WTC11 (cell line): Measurements from ENCODE around the gene EXD3. TPM values are rescaled to one million over a fixed set of nuclear protein-coding genes. Genes with fewer than 3 reads are reported as not detected.

Experiments
- ATAC-seq: fragments of 200-7000 bp; cut with Tn5 transposase; 2 replicates; pipeline ENCODE4 v1.10.0; 2021; ENCODE audit warnings: mild to moderate bottlenecking, moderate library complexity
- CTCF ChIA-PET: fragments of 300-600 bp; sonication (Branson Sonifier 250); formaldehyde crosslinking; loops from one replicate; lab custom pipeline; 2021; ENCODE audit warnings: antibody characterized with exemption; lab: Charles Lee
- POLR2A ChIA-PET: fragments of 350-600 bp; sonication (Branson Sonifier 250); formaldehyde crosslinking; loops from one replicate; lab custom pipeline; 2021; ENCODE audit warnings: antibody characterized with exemption; lab: Charles Lee
- DNase-seq: peaks from one replicate; pipeline ENCODE4 v3.0.0; 2021; ENCODE audit warnings: low spot score
- H3K27ac Mint-ChIP-seq: 2 replicates; pipeline ENCODE4 v1.8.0; 2021; ENCODE audit warnings: mixed read lengths
- H3K27me3 Mint-ChIP-seq: 2 replicates; pipeline ENCODE4 v1.8.0; 2021; ENCODE audit warnings: low read depth, mild to moderate bottlenecking, moderate library complexity, mixed read lengths
- H3K36me3 Mint-ChIP-seq: 2 replicates; pipeline ENCODE4 v1.8.0; 2021; ENCODE audit warnings: mixed read lengths
- H3K4me1 Mint-ChIP-seq: 2 replicates; pipeline ENCODE4 v1.8.0; 2022; ENCODE audit warnings: mixed read lengths
- H3K4me3 Mint-ChIP-seq: 2 replicates; pipeline ENCODE4 v1.8.0; 2021; ENCODE audit warnings: mild to moderate bottlenecking, moderate library complexity, mixed read lengths
- H3K9me3 Mint-ChIP-seq: 2 replicates; pipeline ENCODE4 v1.8.0; 2021; ENCODE audit warnings: mixed read lengths
- AR ChIP-seq: fragments of 250-450 bp; sonication (Bioruptor Pico); IDR thresholded peaks from 2 replicates; pipeline ENCODE4 v1.9.0; 2021; ENCODE audit warnings: mild to moderate bottlenecking
- CBFB ChIP-seq: sonication (generic); formaldehyde crosslinking; IDR thresholded peaks from 2 replicates; pipeline ENCODE4 v1.8.1; 2022; ENCODE audit warnings: mild to moderate bottlenecking, low read depth, missing genetic modification reagents
- CDX4 ChIP-seq: fragments of 250-450 bp; sonication (Bioruptor Pico); IDR thresholded peaks from 2 replicates; pipeline ENCODE4 v1.9.0; 2021; ENCODE audit warnings: moderate library complexity, mild to moderate bottlenecking, inconsistent platforms, borderline replicate concordance
- CREM ChIP-seq: sonication (generic); formaldehyde crosslinking; IDR thresholded peaks from 2 replicates; pipeline ENCODE4 v1.8.1; 2022; ENCODE audit warnings: mild to moderate bottlenecking, missing genetic modification reagents, moderate library complexity
- E2F5 ChIP-seq: sonication (generic); formaldehyde crosslinking; IDR thresholded peaks from 2 replicates; pipeline ENCODE4 v1.8.1; 2022; ENCODE audit warnings: mild to moderate bottlenecking, moderate library complexity, missing genetic modification reagents
- EMX1 ChIP-seq: fragments of 250-450 bp; sonication (Bioruptor Pico); IDR thresholded peaks from 2 replicates; pipeline ENCODE4 v1.8.0; 2021; ENCODE audit warnings: mild to moderate bottlenecking
- ESRRA ChIP-seq: sonication (generic); formaldehyde crosslinking; IDR thresholded peaks from 2 replicates; pipeline ENCODE4 v1.8.1; 2022; ENCODE audit warnings: mild to moderate bottlenecking, missing genetic modification reagents, borderline replicate concordance
- HMGXB4 ChIP-seq: sonication (generic); formaldehyde crosslinking; IDR thresholded peaks from 2 replicates; pipeline ENCODE4 v1.8.1; 2023; ENCODE audit warnings: mild to moderate bottlenecking, moderate library complexity, missing genetic modification reagents
- KAT7 ChIP-seq: sonication (generic); formaldehyde crosslinking; IDR thresholded peaks from 2 replicates; pipeline ENCODE4 v1.8.1; 2023; ENCODE audit warnings: missing genetic modification reagents, mild to moderate bottlenecking, borderline replicate concordance
- MXD4 ChIP-seq: fragments of 250-450 bp; sonication (Bioruptor Pico); IDR thresholded peaks from 2 replicates; pipeline ENCODE4 v1.8.0; 2021; ENCODE audit warnings: mild to moderate bottlenecking, moderate library complexity, borderline replicate concordance
- NFE2L1 ChIP-seq: sonication (generic); formaldehyde crosslinking; IDR thresholded peaks from 2 replicates; pipeline ENCODE4 v1.8.1; 2023; ENCODE audit warnings: missing genetic modification reagents
- NR1H2 ChIP-seq: sonication (generic); formaldehyde crosslinking; IDR thresholded peaks from 2 replicates; pipeline ENCODE4 v1.9.0; 2021; ENCODE audit warnings: mild to moderate bottlenecking, moderate library complexity, missing genetic modification reagents
- NR2C2 ChIP-seq: sonication (generic); formaldehyde crosslinking; IDR thresholded peaks from 2 replicates; pipeline ENCODE4 v1.8.0; 2022; ENCODE audit warnings: mild to moderate bottlenecking, missing genetic modification reagents
- OVOL2 ChIP-seq: fragments of 250-450 bp; sonication (Bioruptor Pico); IDR thresholded peaks from 2 replicates; pipeline ENCODE4 v1.9.0; 2021; ENCODE audit warnings: mild to moderate bottlenecking, borderline replicate concordance
- TEAD1 ChIP-seq: sonication (generic); formaldehyde crosslinking; IDR thresholded peaks from 2 replicates; pipeline ENCODE4 v1.8.0; 2022; ENCODE audit warnings: mild to moderate bottlenecking, missing genetic modification reagents
- ZMAT4 ChIP-seq: fragments of 250-450 bp; sonication (Bioruptor Pico); IDR thresholded peaks from 2 replicates; pipeline ENCODE4 v1.9.0; 2021; ENCODE audit warnings: mild to moderate bottlenecking
- ZNF138 ChIP-seq: sonication (generic); formaldehyde crosslinking; conservative IDR thresholded peaks from 2 replicates; pipeline ENCODE4 v1.8.1; 2022; ENCODE audit warnings: mild to moderate bottlenecking, moderate library complexity, missing genetic modification reagents
- ZNF317 ChIP-seq: sonication (generic); formaldehyde crosslinking; IDR thresholded peaks from 2 replicates; pipeline ENCODE4 v1.8.1; 2023; ENCODE audit warnings: low read depth, mild to moderate bottlenecking, moderate library complexity, missing genetic modification reagents, borderline replicate concordance
- ZNF512 ChIP-seq: sonication (generic); formaldehyde crosslinking; IDR thresholded peaks from 2 replicates; pipeline ENCODE4 v1.8.1; 2022; ENCODE audit warnings: missing genetic modification reagents, borderline replicate concordance
- ZNF532 ChIP-seq: fragments of 250-450 bp; sonication (Bioruptor Pico); IDR thresholded peaks from 2 replicates; pipeline ENCODE4 v1.9.0; 2021; ENCODE audit warnings: mild to moderate bottlenecking, borderline replicate concordance
- total RNA-seq: library from RNA; stranded (reverse); gene quantifications from 3 replicates; pipeline ENCODE4 v1.2.3, GENCODE V29; 2021

The EXD3 gene
- total RNA-seq, 1 experiment from 2014 or later, result 21.2 TPM

GRCh38 chr9:137325799-137326198, 97.2 kb downstream of the EXD3 start (continued):
- TF ChIP-seq ZNF138 (no peak), MXD4 (CRISPR knock-in tag) (no peak), NR1H2 (CRISPR knock-in tag) (no peak), NR2C2 (no peak), EMX1 (no peak)

GRCh38 chr9:137325124-137325523, 97.8 kb downstream of the EXD3 start:
- Mint-ChIP-seq H3K4me3 (no peak overlapping the region), H3K4me1 (no peaks in the 10 kb centered on the region), H3K9me3 (peaks cover 9% of the 10 kb centered on the region), H3K36me3 (peaks cover 7% of the 10 kb centered on the region), H3K27ac (no peak overlapping the region), H3K27me3 (peaks cover 5% of the 10 kb centered on the region; the same call in 1 of the 2 replicates)
- ATAC-seq (no peak), DNase-seq (no peak)
- CTCF ChIA-PET, result interaction anchor here (0.6 kb wide), 1 partner anchor 46 kb away, joined by 3 read pairs; no protein-coding TSS in a partner anchor
- POLR2A ChIA-PET, result no interaction called here
- TF ChIP-seq OVOL2 (no peak), ZNF532 (CRISPR knock-in tag) (no peak), CBFB (CRISPR knock-in tag) (no peak), ESRRA (CRISPR knock-in tag) (no peak), TEAD1 (no peak), AR (CRISPR knock-in tag) (no peak), NR1H2 (CRISPR knock-in tag) (no peak), ZNF512 (CRISPR knock-in tag) (no peak), CDX4 (CRISPR knock-in tag) (no peak)

- H3K27ac Mint-ChIP-seq, result no peak overlapping the region
- H3K36me3 Mint-ChIP-seq, result peaks cover 4% of the 10 kb centered on the region
- POLR2A ChIA-PET, result no interaction called here
- H3K27me3 Mint-ChIP-seq, result peaks cover 5% of the 10 kb centered on the region; the same call in 1 of the 2 replicates
- H3K9me3 Mint-ChIP-seq, result peaks cover 6% of the 10 kb centered on the region
- ATAC-seq, result no peak
- no peak overlapping the region for H3K4me3 Mint-ChIP-seq
- DNase-seq, result no peak
- CTCF ChIA-PET, result interaction anchor here (1.2 kb wide), 1 partner anchor 22 kb away, joined by 4 read pairs; the partner anchor contains the start of gene NRARP
- 0 out of 2 replicates have a peak, but pooled peaks cover 2% of the 10 kb centered on the region for H3K4me1 Mint-ChIP-seq
- TF ChIP-seq E2F5 (CRISPR knock-in tag) (no peak), HMGXB4 (CRISPR knock-in tag) (no peak), NFE2L1 (CRISPR knock-in tag) (no peak), KAT7 (CRISPR knock-in tag) (no peak), CREM (CRISPR knock-in tag) (no peak), ZNF317 (CRISPR knock-in tag) (no peak), ZMAT4 (CRISPR knock-in tag) (no peak)
Measured at GRCh38 chr9:137323531-137324331, 99.2 kb downstream of the EXD3 start.
